ENCODE results near the gene STRADB. TPM values are rescaled to one million over a fixed set of nuclear protein-coding genes. Genes with fewer than 3 reads are reported as not detected.

Gene STRADB
- total and polyA plus RNA-seq, 2 experiments from 2014 or later: 35.9 to 37.1 TPM

DNA sequence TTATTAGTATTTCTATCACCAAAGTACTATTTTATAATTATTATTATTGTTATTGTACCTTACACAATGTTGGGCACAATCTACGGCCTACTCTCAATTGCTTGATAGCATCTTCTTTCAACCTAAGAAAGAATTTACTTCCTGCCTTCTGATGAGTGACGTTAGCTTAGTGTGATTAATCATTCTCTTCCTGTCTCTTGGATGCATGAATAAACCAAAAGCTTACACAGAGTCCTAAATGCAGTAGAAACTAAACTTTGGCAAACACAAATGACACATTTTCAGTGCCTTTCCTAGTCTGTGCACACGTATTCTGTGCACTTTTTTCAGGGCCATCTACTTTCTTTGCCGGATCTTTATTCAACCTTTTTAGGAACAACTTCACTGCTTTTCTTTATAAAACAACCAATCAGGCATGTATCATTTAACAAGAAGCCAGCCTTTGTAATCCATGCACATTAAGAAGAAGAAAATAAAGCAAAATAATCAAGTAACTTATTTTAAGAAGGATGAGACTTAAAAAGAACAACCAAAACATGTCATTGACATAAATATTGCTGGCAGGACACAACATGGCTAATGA, 19.4 kb upstream of the STRADB start:
- Histone ChIP-seq H3K79me2 (replicated peaks; ENCODE audit: insufficient read depth) (peaks cover 34% of the 10 kb centered on the region), H3K9me2 (ENCODE audit: insufficient read depth) (no peaks in the 10 kb centered on the region), H3K4me2 (no peak overlapping the region), H3K4me1 (ENCODE audit: insufficient read depth) (peaks cover 4% of the 10 kb centered on the region; the same call in 1 of the 2 replicates), H3K36me3 (ENCODE audit: insufficient read depth) (0 out of 2 replicates have a peak, but pooled peaks cover 6% of the 10 kb centered on the region), H4K20me1 (replicated peaks; ENCODE audit: insufficient read depth) (no peaks in the 10 kb centered on the region; the same call in none of the 2 replicates), H3F3A (replicated peaks; ENCODE audit: low read depth) (no peaks in the 10 kb centered on the region), H2AFZ (no peak overlapping the region), H3K27ac (ENCODE audit: low read depth) (no peak overlapping the region), H3K4me3 (no peak overlapping the region), H3K27me3 (ENCODE audit: insufficient read depth) (no peaks in the 10 kb centered on the region)
- H3K27me3 Mint-ChIP-seq (ENCODE audit: insufficient read depth, low read depth, poor library complexity): no peaks in the 10 kb centered on the region
- TF ChIP-seq, protein P1, sequence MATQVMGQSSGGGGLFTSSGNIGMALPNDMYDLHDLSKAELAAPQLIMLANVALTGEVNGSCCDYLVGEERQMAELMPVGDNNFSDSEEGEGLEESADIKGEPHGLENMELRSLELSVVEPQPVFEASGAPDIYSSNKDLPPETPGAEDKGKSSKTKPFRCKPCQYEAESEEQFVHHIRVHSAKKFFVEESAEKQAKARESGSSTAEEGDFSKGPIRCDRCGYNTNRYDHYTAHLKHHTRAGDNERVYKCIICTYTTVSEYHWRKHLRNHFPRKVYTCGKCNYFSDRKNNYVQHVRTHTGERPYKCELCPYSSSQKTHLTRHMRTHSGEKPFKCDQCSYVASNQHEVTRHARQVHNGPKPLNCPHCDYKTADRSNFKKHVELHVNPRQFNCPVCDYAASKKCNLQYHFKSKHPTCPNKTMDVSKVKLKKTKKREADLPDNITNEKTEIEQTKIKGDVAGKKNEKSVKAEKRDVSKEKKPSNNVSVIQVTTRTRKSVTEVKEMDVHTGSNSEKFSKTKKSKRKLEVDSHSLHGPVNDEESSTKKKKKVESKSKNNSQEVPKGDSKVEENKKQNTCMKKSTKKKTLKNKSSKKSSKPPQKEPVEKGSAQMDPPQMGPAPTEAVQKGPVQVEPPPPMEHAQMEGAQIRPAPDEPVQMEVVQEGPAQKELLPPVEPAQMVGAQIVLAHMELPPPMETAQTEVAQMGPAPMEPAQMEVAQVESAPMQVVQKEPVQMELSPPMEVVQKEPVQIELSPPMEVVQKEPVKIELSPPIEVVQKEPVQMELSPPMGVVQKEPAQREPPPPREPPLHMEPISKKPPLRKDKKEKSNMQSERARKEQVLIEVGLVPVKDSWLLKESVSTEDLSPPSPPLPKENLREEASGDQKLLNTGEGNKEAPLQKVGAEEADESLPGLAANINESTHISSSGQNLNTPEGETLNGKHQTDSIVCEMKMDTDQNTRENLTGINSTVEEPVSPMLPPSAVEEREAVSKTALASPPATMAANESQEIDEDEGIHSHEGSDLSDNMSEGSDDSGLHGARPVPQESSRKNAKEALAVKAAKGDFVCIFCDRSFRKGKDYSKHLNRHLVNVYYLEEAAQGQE (IDR thresholded peaks at IDR 0.05; ENCODE audit: unreplicated experiment): no peak
- no peak for TF ChIP-seq EZH2phosphoT487 (IDR thresholded peaks at IDR 0.05; ENCODE audit: unreplicated experiment)
- peaks cover 9% of the 10 kb centered on the region; the same call in 1 of the 3 replicates for H3K4me1 Mint-ChIP-seq
- peaks cover 32% of the 10 kb centered on the region for H3K36me3 Mint-ChIP-seq (ENCODE audit: low read depth)
- H3K27ac Mint-ChIP-seq: no peak overlapping the region
- ATAC-seq (no peak), DNase-seq (ENCODE audit: low spot score) (no peak)
- H3K4me3 Mint-ChIP-seq: no peak overlapping the region
- peaks cover 38% of the 10 kb centered on the region for H3K9me3 Mint-ChIP-seq

DNA sequence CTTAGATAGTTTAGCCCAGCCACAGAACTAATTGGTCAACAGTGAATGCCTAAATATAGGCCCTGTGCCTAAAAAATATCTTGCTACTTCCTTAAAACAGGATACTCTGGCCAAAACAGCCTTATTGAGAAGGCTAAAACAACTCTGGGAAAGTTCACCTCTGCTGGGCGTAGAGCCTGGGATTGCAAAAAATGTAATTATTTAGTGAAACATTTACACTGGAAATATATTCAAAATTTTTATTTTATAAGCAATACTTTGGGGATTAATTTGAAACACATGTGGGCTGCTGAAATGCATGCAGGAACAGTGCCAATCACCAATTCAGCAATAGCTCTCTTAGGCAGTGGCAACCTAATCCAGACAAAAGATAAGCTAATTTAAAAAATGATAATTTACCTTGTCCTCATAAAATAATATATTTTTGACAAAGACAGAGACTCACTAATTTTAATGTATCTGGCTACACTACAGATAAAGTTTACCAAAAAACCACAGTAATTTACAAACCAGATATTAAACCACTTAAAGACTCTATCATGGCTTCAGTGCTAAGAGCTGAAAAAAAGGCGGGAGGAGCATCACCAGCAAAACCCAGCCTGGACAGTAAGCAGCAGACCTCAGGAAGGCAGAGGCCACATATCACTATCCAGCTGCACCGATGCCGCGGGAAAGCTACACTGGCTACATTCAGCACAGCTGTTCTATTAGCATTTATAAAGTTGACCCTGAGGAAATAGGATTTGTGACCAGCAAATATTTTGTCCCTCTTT, 18.7 kb upstream of the STRADB start:
- H3K27me3 Mint-ChIP-seq (ENCODE audit: insufficient read depth, low read depth, poor library complexity): no peaks in the 10 kb centered on the region
- Histone ChIP-seq H3F3A (replicated peaks; ENCODE audit: low read depth) (no peaks in the 10 kb centered on the region), H3K4me1 (ENCODE audit: insufficient read depth) (peaks cover 4% of the 10 kb centered on the region; the same call in 1 of the 2 replicates), H3K9me2 (ENCODE audit: insufficient read depth) (no peaks in the 10 kb centered on the region), H3K27me3 (ENCODE audit: insufficient read depth) (no peaks in the 10 kb centered on the region), H3K4me2 (no peak overlapping the region), H4K20me1 (replicated peaks; ENCODE audit: insufficient read depth) (no peaks in the 10 kb centered on the region; the same call in none of the 2 replicates), H3K36me3 (ENCODE audit: insufficient read depth) (0 out of 2 replicates have a peak, but pooled peaks cover 6% of the 10 kb centered on the region), H2AFZ (no peak overlapping the region), H3K4me3 (no peak overlapping the region), H3K27ac (ENCODE audit: low read depth) (no peak overlapping the region; the same call in 1 of the 2 replicates), H3K79me2 (replicated peaks; ENCODE audit: insufficient read depth) (peaks cover 34% of the 10 kb centered on the region)
- peaks cover 36% of the 10 kb centered on the region for H3K9me3 Mint-ChIP-seq
- ATAC-seq (peak; percentile 54), DNase-seq (ENCODE audit: low spot score) (peak; percentile 28)
- H3K4me1 Mint-ChIP-seq: peaks cover 9% of the 10 kb centered on the region; the same call in 1 of the 3 replicates
- H3K4me3 Mint-ChIP-seq: no peak overlapping the region
- no peak overlapping the region for H3K27ac Mint-ChIP-seq
- peaks cover 32% of the 10 kb centered on the region for H3K36me3 Mint-ChIP-seq (ENCODE audit: low read depth)
- TF ChIP-seq EZH2 (IDR thresholded peaks at IDR 0.05; ENCODE audit: low read depth, unreplicated experiment): no peak
- no peak for TF ChIP-seq STAT1 (IDR thresholded peaks at IDR 0.05; ENCODE audit: unreplicated experiment)
- no peak for TF ChIP-seq ZNF331 (CRISPR knock-in tag; IDR thresholded peaks at IDR 0.05; ENCODE audit: low read depth)
- no peak for TF ChIP-seq POLR2AphosphoS5 (IDR thresholded peaks at IDR 0.05; ENCODE audit: low read depth)
- TF ChIP-seq CREB1 (CRISPR knock-in tag; IDR thresholded peaks at IDR 0.05; ENCODE audit: low read depth): no peak
- TF ChIP-seq, protein P2, sequence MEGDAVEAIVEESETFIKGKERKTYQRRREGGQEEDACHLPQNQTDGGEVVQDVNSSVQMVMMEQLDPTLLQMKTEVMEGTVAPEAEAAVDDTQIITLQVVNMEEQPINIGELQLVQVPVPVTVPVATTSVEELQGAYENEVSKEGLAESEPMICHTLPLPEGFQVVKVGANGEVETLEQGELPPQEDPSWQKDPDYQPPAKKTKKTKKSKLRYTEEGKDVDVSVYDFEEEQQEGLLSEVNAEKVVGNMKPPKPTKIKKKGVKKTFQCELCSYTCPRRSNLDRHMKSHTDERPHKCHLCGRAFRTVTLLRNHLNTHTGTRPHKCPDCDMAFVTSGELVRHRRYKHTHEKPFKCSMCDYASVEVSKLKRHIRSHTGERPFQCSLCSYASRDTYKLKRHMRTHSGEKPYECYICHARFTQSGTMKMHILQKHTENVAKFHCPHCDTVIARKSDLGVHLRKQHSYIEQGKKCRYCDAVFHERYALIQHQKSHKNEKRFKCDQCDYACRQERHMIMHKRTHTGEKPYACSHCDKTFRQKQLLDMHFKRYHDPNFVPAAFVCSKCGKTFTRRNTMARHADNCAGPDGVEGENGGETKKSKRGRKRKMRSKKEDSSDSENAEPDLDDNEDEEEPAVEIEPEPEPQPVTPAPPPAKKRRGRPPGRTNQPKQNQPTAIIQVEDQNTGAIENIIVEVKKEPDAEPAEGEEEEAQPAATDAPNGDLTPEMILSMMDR (conservative IDR thresholded peaks at IDR 0.05; ENCODE audit: low read depth in 2 of 2): no peak
- TF ChIP-seq EZH2phosphoT487 (IDR thresholded peaks at IDR 0.05; ENCODE audit: unreplicated experiment): no peak
